K562 (cell line): ENCODE data around the gene DDX51. TPM values are rescaled to one million over a fixed set of nuclear protein-coding genes. Genes with fewer than 3 reads are reported as not detected.

Experiments used
- ATAC-seq: fragments of 200-7000 bp; cut with Tn5 transposase; 3 replicates; pipeline ENCODE4 v1.9.1; 2020; ENCODE audit warnings: moderate library complexity
- BruUV-seq: library from RNA; stranded (reverse); fragments of 400-500 nt; replicated peaks from 2 replicates; lab custom pipeline; 2021; lab: Mats Ljungman, UMichigan
- CTCF ChIA-PET: fragments of 300-600 bp; formaldehyde crosslinking; extraction: SDS; loops from one replicate; lab custom pipeline; 2021; ENCODE audit warnings: low intra/inter-chr PET ratio; lab: Yijun Ruan, JAX
- POLR2A ChIA-PET: fragments of 300-600, 350-650 bp; sonication (Branson Sonifier 250); formaldehyde crosslinking; extraction: SDS; loops from one replicate; lab custom pipeline; 2021; ENCODE audit warnings: antibody characterized with exemption, inconsistent platforms; lab: Yijun Ruan, JAX
- DNase-seq, 4 experiments: peaks; one replicate each; pipeline versions ENCODE4 v3.0.0 to v3.0.0-alpha.2; 2011 to 2018; ENCODE audit warnings: low spot score in 3 of 4, mixed read lengths in 3 of 4; ENCODE audit errors: extremely low read depth in 1 of 4
- FAIRE-seq: peaks from 2 replicates; lab custom pipeline; 2011; peaks lifted over from hg19 to GRCh38; lab: Jason Lieb, UNC
- H2AFZ ChIP-seq: 2 replicates; pipeline ENCODE4 v1.6.0; 2011; ENCODE audit warnings: low read depth, low read length, control low read depth, inconsistent platforms
- H3K27ac ChIP-seq: fragments of 200-600 bp; 3 replicates; pipeline ENCODE4 v1.8.0; 2011; ENCODE audit warnings: low read depth, mild to moderate bottlenecking, control low read depth, inconsistent platforms, low read length, moderate library complexity, mixed read lengths; ENCODE audit errors: extremely low read depth
- H3K27me3 ChIP-seq, 2 experiments: fragments of 300-600 bp in 1 of 2; 2 replicates in 1 of 2; 3 replicates in 1 of 2; pipeline versions ENCODE4 v1.6.0 to v1.8.0; 2011; ENCODE audit warnings: inconsistent platforms in 2 of 2, low read length in 2 of 2, mild to moderate bottlenecking in 1 of 2, mixed read lengths in 1 of 2, moderate library complexity in 1 of 2; ENCODE audit not compliant: control insufficient read depth in 2 of 2, insufficient read depth in 2 of 2
- H3K36me3 ChIP-seq: fragments of 300-600 bp; 3 replicates; pipeline ENCODE4 v1.8.0; 2011; ENCODE audit warnings: mild to moderate bottlenecking, low read length, inconsistent platforms; ENCODE audit not compliant: control insufficient read depth, insufficient read depth
- H3K4me1 ChIP-seq, 2 experiments: fragments of 200-600 bp in 1 of 2; replicated peaks in 1 of 2; 2 replicates in 1 of 2; 3 replicates in 1 of 2; pipeline versions ENCODE4 v1.5.1 to v1.8.0; 2011; ENCODE audit warnings: inconsistent platforms in 2 of 2, low read length in 2 of 2, mild to moderate bottlenecking in 1 of 2, mixed read lengths in 1 of 2, moderate library complexity in 1 of 2; ENCODE audit not compliant: control insufficient read depth in 2 of 2, insufficient read depth in 2 of 2
- H3K4me2 ChIP-seq: 2 replicates; pipeline ENCODE4 v1.6.1; 2011; ENCODE audit warnings: low read length, control low read depth, inconsistent platforms, mixed read lengths; ENCODE audit not compliant: insufficient read depth
- H3K4me3 ChIP-seq: fragments of 200-600 bp; sonication (generic), shearing (Covaris generic); 2 replicates; pipeline ENCODE4 v1.5.1; 2016; ENCODE audit warnings: control low read depth, inconsistent platforms
- H3K79me2 ChIP-seq: fragments of 200-600 bp; 3 replicates; pipeline ENCODE4 v1.8.0; 2011; ENCODE audit warnings: low read length, inconsistent platforms; ENCODE audit not compliant: control insufficient read depth, insufficient read depth
- H3K9ac ChIP-seq, 2 experiments: 2 replicates each; pipeline versions ENCODE4 v1.6.0 to v1.6.1; 2011; ENCODE audit warnings: low read depth in 2 of 2, low read length in 2 of 2, control low read depth in 1 of 2, inconsistent platforms in 1 of 2, mild to moderate bottlenecking in 1 of 2, mixed read lengths in 1 of 2; ENCODE audit not compliant: insufficient read depth in 1 of 2
- H3K9me1 ChIP-seq: one replicate; pipeline ENCODE4 v1.6.0; 2011; ENCODE audit warnings: inconsistent platforms, mild to moderate bottlenecking, low read length, moderate library complexity; ENCODE audit not compliant: control insufficient read depth, insufficient read depth
- H3K9me3 ChIP-seq: replicated peaks from 2 replicates; pipeline ENCODE4 v1.5.1; 2011; ENCODE audit warnings: low read depth, low read length, inconsistent platforms; ENCODE audit not compliant: control insufficient read depth, insufficient read depth
- H4K20me1 ChIP-seq: replicated peaks from 2 replicates; pipeline ENCODE4 v1.6.1; 2011; ENCODE audit warnings: low read length, inconsistent platforms, mixed read lengths; ENCODE audit not compliant: control insufficient read depth, insufficient read depth
- DMBX1 ChIP-seq: fragments of 250-450 bp; sonication (Bioruptor Pico); IDR thresholded peaks from 2 replicates; pipeline ENCODE4 v1.8.0; 2022; ENCODE audit warnings: inconsistent platforms, mild to moderate bottlenecking, moderate library complexity, borderline replicate concordance
- ESRRB ChIP-seq: fragments of 250-450 bp; sonication (Bioruptor Pico); IDR thresholded peaks from 2 replicates; pipeline ENCODE4 v1.5.0; 2020; ENCODE audit warnings: mild to moderate bottlenecking, moderate library complexity, borderline replicate concordance
- FOXO4 ChIP-seq: fragments of 450-650 bp; formaldehyde crosslinking; IDR thresholded peaks from 2 replicates; pipeline ENCODE4 v1.4.0; 2020; ENCODE audit warnings: mild to moderate bottlenecking, moderate library complexity
- L3MBTL2 ChIP-seq: fragments of 450-650 bp; IDR thresholded peaks from 2 replicates; pipeline ENCODE4 v1.6.1; 2016; ENCODE audit warnings: mild to moderate bottlenecking, moderate library complexity
- MCM3 ChIP-seq: fragments of 450-650 bp; IDR thresholded peaks from 2 replicates; pipeline ENCODE4 v1.6.1; 2016
- POLR2AphosphoS2 ChIP-seq: IDR thresholded peaks from 2 replicates; pipeline ENCODE4 v1.6.1; 2012; ENCODE audit warnings: low read length, improper control_type of control experiment
- RBM25 ChIP-seq: fragments of 200-400 bp; formaldehyde crosslinking; IDR thresholded peaks from 2 replicates; pipeline ENCODE4 v1.6.1; 2018; ENCODE audit warnings: low read length, low read depth, moderate library complexity; ENCODE audit not compliant: severe bottlenecking
- RFX5 ChIP-seq: IDR thresholded peaks from 2 replicates; pipeline ENCODE4 v1.6.1; 2011; ENCODE audit warnings: low read depth, mild to moderate bottlenecking, improper control_type of control experiment, low read length
- SLC30A9 ChIP-seq: fragments of 250-450 bp; sonication (Bioruptor Pico); IDR thresholded peaks from 2 replicates; pipeline ENCODE4 v1.8.0; 2022; ENCODE audit warnings: mild to moderate bottlenecking, moderate library complexity
- SMAD4 ChIP-seq: fragments of 250-450 bp; sonication (Bioruptor Pico); conservative IDR thresholded peaks from 2 replicates; pipeline ENCODE4 v1.8.0; 2021; ENCODE audit warnings: inconsistent platforms, mild to moderate bottlenecking, moderate library complexity
- SMARCB1 ChIP-seq: IDR thresholded peaks from 2 replicates; pipeline ENCODE4 v1.6.1; 2011; ENCODE audit warnings: improper control_type of control experiment, low read depth; ENCODE audit not compliant: insufficient read length
- USF1 ChIP-seq: sonication (generic); formaldehyde crosslinking; IDR thresholded peaks from 2 replicates; pipeline ENCODE4 v1.9.0; 2022; ENCODE audit warnings: mild to moderate bottlenecking, missing genetic modification reagents
- XRCC3 ChIP-seq: fragments of 450-650 bp; IDR thresholded peaks from 2 replicates; pipeline ENCODE4 v1.6.1; 2017; ENCODE audit warnings: mild to moderate bottlenecking, moderate library complexity
- ZBTB1 ChIP-seq: sonication (generic); formaldehyde crosslinking; IDR thresholded peaks from 2 replicates; pipeline ENCODE4 v1.8.1; 2023; ENCODE audit warnings: missing genetic modification reagents, low read depth, mild to moderate bottlenecking, borderline replicate concordance
- ZNF146 ChIP-seq: IDR thresholded peaks from one replicate; pipeline ENCODE4 v1.6.1; 2018; ENCODE audit warnings: missing compliant biosample characterization; ENCODE audit not compliant: unreplicated experiment
- ZNF274 ChIP-seq: IDR thresholded peaks from 2 replicates; pipeline ENCODE4 v1.6.1; 2011; ENCODE audit warnings: low read depth, mild to moderate bottlenecking, low read length, moderate library complexity, borderline replicate concordance
- ZNF354B ChIP-seq: fragments of 250-450 bp; sonication (Bioruptor Pico); IDR thresholded peaks from 2 replicates; pipeline ENCODE4 v1.4.0; 2020
- ZNF699 ChIP-seq: fragments of 250-450 bp; sonication (Bioruptor Pico); IDR thresholded peaks from 2 replicates; pipeline ENCODE4 v1.8.0; 2021; ENCODE audit warnings: mild to moderate bottlenecking, moderate library complexity; ENCODE audit not compliant: insufficient replicate concordance
- WGBS: fragments of 100-300 bp; shearing (Covaris generic); methylation state at CpG from one replicate; pipeline ENCODE4 v1.1.6; 2016; ENCODE audit warnings: low coverage, mixed read lengths; ENCODE audit not compliant: insufficient coverage; ENCODE audit errors: missing lambda C conversion rate; 5-methylcytosine and 5-hydroxymethylcytosine counted together
- in situ Hi-C: fragments of 300-500 bp; cut with MboI; formaldehyde crosslinking; loops from 4 replicates; pipeline ENCODE4 v1.15.0; 2018; ENCODE audit warnings: inconsistent platforms, mixed read lengths
- intact Hi-C: fragments of 100-400 bp; cut with micrococcal nuclease; formaldehyde crosslinking; loops from 2 replicates; pipeline ENCODE4 v1.14.2; 2022
- polyA plus RNA-seq, 8 experiments: library from polyadenylated mRNA; depleted of rRNA in 4 of 8; stranded (reverse) in 5 of 8; unstranded in 3 of 8; fragments of >200 nt; fragmentation: Nextera tagmentation in 2 of 8; fragmentation: Illumina TruSeq in 1 of 8; extraction: Ambion mirVana in 2 of 8; extraction: Trizol in 1 of 8; gene quantifications; 2 replicates each; pipeline versions ENCODE4 v1.2.1 to v1.2.3, GENCODE V29; 2011 to 2014; ENCODE audit warnings: inconsistent platforms in 1 of 8, missing spikeins in 1 of 8
- total RNA-seq, 7 experiments: library from RNA; depleted of rRNA in 6 of 7; stranded (reverse); fragments of >200 nt in 6 of 7; fragmentation: Illumina TruSeq in 2 of 7; extraction: Trizol in 2 of 7; gene quantifications; 2 replicates each; pipeline versions ENCODE4 v1.2.1 to v1.2.3, GENCODE V29; 2011 to 2021; ENCODE audit warnings: low replicate concordance in 1 of 7

Gene DDX51
- total and polyA plus RNA-seq, 9 of the 15 experiments (the other 6 are each of a cell fraction or from before 2014, with no cell fraction given), result 1.1 to 35.9 (median 12.4) TPM

DNA sequence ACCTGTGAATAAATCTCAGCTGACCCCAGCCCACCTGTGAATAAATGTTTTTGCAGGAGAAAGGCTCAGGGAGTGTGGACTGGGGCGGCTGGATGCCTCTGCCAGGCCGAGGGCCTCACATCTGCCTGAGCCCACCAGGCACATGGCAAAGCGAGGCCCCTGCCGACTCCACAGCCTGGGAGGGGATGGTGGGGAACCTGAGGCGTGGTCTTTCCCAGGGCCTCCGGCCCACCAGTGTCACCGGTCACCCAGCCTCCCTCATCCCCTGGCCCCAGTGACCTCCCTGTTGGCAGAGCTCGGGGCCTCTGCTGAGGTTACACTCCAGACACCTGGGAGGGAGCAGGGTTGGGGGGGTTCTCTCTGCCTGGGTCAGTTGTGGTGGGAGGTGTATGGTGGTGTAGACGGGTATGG is 8.3 kb upstream of the DDX51 start:
- Histone ChIP-seq H3K9me3 (peaks cover 17% of the 10 kb centered on the region), H3K9me1 (no peaks in the 10 kb centered on the region), H3K4me3 (no peak overlapping the region), H3K27ac (no peak overlapping the region), H2AFZ (no peak overlapping the region), H3K36me3 (peaks cover 47% of the 10 kb centered on the region), H3K27me3 (no peaks in the 10 kb centered on the region; a peak in 1 of 5 replicates), H3K4me1 (peaks cover 0 to 37% of the 10 kb centered on the region in 2 experiments; a peak in 2 of 5 replicates), H3K9ac (no peak overlapping the region), H4K20me1 (no peaks in the 10 kb centered on the region; the same call in 1 of the 2 replicates), H3K4me2 (no peak overlapping the region), H3K79me2 (peaks cover 2% of the 10 kb centered on the region; the same call in 1 of the 3 replicates)
- intact Hi-C loops (loop anchor here (10.0 kb wide), 2 partner anchors 62 to 262 kb away; no protein-coding TSS in a partner anchor), in situ Hi-C loops (no loop called here)
- DNase-seq (no peak), FAIRE-seq (no peak), ATAC-seq (no peak)
- no TSS peak for BruUV-seq
- ChIA-PET POLR2A (no interaction called here), CTCF (no interaction called here)
- WGBS, result 91% methylated on average over 8 of the region's 9 CpGs
- TF ChIP-seq ZNF354B (CRISPR knock-in tag), result no peak
- TF ChIP-seq L3MBTL2, result no peak
- no peak for TF ChIP-seq ZBTB1 (CRISPR knock-in tag)
- TF ChIP-seq ZNF146 (CRISPR knock-in tag), result no peak
- no peak for TF ChIP-seq RFX5
- TF ChIP-seq SMARCB1, result no peak
- TF ChIP-seq SLC30A9 (CRISPR knock-in tag), result no peak
- TF ChIP-seq XRCC3, result no peak
- TF ChIP-seq RBM25, result no peak
- no peak for TF ChIP-seq SMAD4 (CRISPR knock-in tag)
- TF ChIP-seq ZNF699 (CRISPR knock-in tag), result no peak
- no peak for TF ChIP-seq USF1 (CRISPR knock-in tag)
- no peak for TF ChIP-seq MCM3
- TF ChIP-seq ESRRB (CRISPR knock-in tag), result no peak
- no peak for TF ChIP-seq DMBX1 (CRISPR knock-in tag)
- no peak for TF ChIP-seq FOXO4
- TF ChIP-seq ZNF274, result no peak
- TF ChIP-seq POLR2AphosphoS2, result no peak
